C4-2B (cell line): ENCODE data around the gene CDC42BPA.

ENCODE experiments used
- ZFX ChIP-seq: fragments of 450-650 bp; IDR thresholded peaks from 2 replicates; pipeline ENCODE4 v1.6.1; 2017
- TF ChIP-seq, protein P1 (sequence below): fragments of 450-650 bp; conservative IDR thresholded peaks from 2 replicates; pipeline ENCODE4 v1.5.1; 2017; ENCODE audit warnings: mild to moderate bottlenecking

DNA sequence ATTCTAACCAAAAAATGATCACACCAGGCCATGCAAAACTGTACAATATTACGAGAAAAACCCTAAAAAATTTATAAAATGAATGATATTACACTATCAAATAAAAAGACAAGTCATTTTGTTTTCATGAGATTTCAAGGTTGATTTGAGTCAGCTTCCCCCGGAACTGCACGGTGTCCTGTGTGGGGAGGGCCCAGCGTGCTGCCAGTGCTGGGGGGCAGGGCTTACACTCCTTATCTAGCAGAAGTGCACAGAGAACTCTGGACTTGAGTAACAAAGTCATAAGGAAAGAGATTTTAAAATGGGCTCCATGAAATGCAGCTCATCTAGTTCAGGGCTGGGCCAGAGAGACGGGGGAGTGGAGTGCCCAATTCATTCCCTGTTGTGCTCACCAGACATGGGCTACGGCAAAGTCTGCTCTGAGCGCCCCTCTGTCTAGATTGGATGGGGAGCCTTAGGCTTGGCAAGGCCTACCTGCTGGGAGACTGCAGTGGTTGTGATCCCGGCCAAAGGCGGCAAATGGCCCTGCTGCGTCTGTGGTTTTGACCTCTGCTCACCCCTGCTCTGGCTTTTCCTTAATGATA, 328.1 kb downstream of the CDC42BPA start:
- TF ChIP-seq, protein P1, sequence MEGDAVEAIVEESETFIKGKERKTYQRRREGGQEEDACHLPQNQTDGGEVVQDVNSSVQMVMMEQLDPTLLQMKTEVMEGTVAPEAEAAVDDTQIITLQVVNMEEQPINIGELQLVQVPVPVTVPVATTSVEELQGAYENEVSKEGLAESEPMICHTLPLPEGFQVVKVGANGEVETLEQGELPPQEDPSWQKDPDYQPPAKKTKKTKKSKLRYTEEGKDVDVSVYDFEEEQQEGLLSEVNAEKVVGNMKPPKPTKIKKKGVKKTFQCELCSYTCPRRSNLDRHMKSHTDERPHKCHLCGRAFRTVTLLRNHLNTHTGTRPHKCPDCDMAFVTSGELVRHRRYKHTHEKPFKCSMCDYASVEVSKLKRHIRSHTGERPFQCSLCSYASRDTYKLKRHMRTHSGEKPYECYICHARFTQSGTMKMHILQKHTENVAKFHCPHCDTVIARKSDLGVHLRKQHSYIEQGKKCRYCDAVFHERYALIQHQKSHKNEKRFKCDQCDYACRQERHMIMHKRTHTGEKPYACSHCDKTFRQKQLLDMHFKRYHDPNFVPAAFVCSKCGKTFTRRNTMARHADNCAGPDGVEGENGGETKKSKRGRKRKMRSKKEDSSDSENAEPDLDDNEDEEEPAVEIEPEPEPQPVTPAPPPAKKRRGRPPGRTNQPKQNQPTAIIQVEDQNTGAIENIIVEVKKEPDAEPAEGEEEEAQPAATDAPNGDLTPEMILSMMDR, result no peak
- no peak for TF ChIP-seq ZFX
